OCI-LY3 (cell line): ENCODE results near the gene CHFR.

Experiments used
- CTCF ChIP-seq: fragments of 200-600, 300-600 bp; sonication (generic); IDR thresholded peaks from 2 replicates; pipeline ENCODE4 v1.5.1; 2014; ENCODE audit warnings: antibody characterized with exemption, low read length, low read depth
- EZH2phosphoT487 ChIP-seq: fragments of 200-600 bp; shearing (Covaris generic); IDR thresholded peaks from 2 replicates; pipeline ENCODE4 v1.6.1; 2018; ENCODE audit warnings: antibody characterized with exemption, mixed run types, low read depth

DNA sequence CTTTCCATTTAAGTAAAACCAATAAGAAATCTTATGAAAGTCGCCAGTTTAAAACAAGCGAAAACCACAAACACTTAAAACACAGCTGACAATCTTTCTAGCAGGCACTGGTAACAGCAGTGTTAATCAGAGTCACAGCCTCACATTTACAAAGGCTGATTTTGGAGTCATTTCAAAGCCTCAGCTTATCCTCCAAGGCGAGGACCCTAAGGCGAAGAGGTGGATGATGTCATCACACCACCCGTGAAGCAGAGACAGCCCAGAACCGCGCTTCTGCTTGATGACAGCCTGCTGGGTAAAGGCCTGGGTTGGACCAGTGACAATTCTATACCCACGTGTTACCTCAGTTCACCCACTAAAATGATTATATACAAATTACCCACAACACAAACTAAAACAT is 68.8 kb downstream of the CHFR start:
- TF ChIP-seq CTCF (no peak), EZH2phosphoT487 (no peak)
